ENCODE results near the gene NFIB.

DNA sequence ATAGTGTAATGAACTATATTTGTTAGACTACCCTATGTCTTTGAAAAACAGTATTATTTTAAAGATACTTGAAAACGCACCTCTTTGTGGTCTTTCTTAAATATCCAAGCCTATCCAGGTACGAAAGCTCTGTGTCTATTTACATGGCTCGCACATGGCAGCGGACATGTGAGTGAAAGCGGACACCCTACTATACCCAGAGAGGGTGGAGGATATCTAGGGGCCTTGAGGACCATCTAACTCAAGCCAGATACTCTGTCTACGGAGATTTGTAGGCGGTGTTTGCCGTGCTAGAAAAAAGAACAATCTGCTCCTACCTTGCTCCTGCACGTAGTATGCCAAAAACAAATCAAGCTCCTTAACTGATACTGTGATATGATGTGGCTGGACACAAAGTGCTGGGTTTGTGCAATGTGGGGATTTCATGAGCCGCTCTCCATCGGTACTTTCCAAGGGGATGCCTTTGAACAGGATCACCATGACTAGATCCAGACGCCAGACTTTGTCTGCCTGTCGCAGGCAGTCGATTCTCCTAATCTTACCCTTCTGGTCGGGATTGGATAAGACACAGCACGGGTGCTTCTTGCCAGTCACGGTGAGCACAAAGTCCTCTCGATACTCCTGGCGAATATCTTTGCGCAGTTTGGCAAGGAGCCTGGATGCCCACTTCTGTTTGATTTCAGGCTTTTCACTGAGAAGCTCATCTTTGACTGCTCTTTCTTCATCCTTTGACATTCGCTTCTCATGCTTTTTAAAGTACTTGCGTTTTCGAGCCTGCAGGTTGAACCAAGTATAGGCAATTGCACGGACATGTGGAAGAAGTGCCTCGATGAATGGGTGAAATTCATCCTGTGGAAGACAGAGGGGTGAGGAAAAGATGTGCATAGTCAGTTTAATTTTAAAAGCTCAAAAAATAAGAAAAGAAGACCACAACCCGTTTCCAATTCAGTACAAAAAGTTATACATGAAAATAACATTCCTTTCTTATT, 7.0 kb downstream of the NFIB start:
- TF ChIP-seq EZH2 (IDR thresholded peaks at IDR 0.05; ENCODE audit: borderline replicate concordance): no peak
- TF ChIP-seq, protein P1, sequence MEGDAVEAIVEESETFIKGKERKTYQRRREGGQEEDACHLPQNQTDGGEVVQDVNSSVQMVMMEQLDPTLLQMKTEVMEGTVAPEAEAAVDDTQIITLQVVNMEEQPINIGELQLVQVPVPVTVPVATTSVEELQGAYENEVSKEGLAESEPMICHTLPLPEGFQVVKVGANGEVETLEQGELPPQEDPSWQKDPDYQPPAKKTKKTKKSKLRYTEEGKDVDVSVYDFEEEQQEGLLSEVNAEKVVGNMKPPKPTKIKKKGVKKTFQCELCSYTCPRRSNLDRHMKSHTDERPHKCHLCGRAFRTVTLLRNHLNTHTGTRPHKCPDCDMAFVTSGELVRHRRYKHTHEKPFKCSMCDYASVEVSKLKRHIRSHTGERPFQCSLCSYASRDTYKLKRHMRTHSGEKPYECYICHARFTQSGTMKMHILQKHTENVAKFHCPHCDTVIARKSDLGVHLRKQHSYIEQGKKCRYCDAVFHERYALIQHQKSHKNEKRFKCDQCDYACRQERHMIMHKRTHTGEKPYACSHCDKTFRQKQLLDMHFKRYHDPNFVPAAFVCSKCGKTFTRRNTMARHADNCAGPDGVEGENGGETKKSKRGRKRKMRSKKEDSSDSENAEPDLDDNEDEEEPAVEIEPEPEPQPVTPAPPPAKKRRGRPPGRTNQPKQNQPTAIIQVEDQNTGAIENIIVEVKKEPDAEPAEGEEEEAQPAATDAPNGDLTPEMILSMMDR (IDR thresholded peaks at IDR 0.05; ENCODE audit: poor library complexity): no peak

Measured in hepatocyte (in vitro differentiated cells).